Measurements from ENCODE around the gene SLC25A15.

GRCh38 chr13:40770609-40770933 is 18.8 kb upstream of the SLC25A15 start:
- TF ChIP-seq CTCF (IDR thresholded peaks at IDR 0.05; ENCODE audit: low read length), result no peak
- no peak for TF ChIP-seq EZH2 (optimal IDR thresholded peaks at IDR 0.05; ENCODE audit: low read depth, low read length)
- no peak for TF ChIP-seq EZH2phosphoT487 (IDR thresholded peaks at IDR 0.05; ENCODE audit: low read length)

All from MM.1S (cell line).